Neural cell (in vitro differentiated cells): ENCODE measurements around the gene PDCD7. TPM values are rescaled to one million over a fixed set of nuclear protein-coding genes. Genes with fewer than 3 reads are reported as not detected.

Experiments used
- H2AFZ ChIP-seq: fragments of 200-600, 300-800 bp; sonication (generic), shearing (Covaris generic); 2 replicates; pipeline ENCODE4 v1.6.0; 2014; ENCODE audit warnings: low read depth, mild to moderate bottlenecking, antibody characterized with exemption, low read length, moderate library complexity
- H3F3A ChIP-seq: fragments of 200-600 bp; shearing (Covaris generic); 2 replicates; pipeline ENCODE4 v1.6.1; 2016; ENCODE audit warnings: mild to moderate bottlenecking, moderate library complexity, mixed read lengths, antibody characterized with exemption, low read length; ENCODE audit not compliant: insufficient read depth, poor library complexity, severe bottlenecking
- H3K27ac ChIP-seq: fragments of 200-600, 300-800 bp; sonication (generic), shearing (Covaris generic); 2 replicates; pipeline ENCODE4 v1.5.1; 2014; ENCODE audit warnings: mild to moderate bottlenecking, low read length, moderate library complexity
- H3K27me3 ChIP-seq: fragments of 300-800, 200-600 bp; sonication (generic), shearing (Covaris generic); 2 replicates; pipeline ENCODE4 v1.6.0; 2014; ENCODE audit warnings: mild to moderate bottlenecking, low read depth, low read length, moderate library complexity; ENCODE audit not compliant: insufficient read depth
- H3K36me3 ChIP-seq: fragments of 300-800, 200-600 bp; sonication (generic), shearing (Covaris generic); 2 replicates; pipeline ENCODE4 v1.5.1; 2014; ENCODE audit warnings: mild to moderate bottlenecking, antibody characterized with exemption, low read length, moderate library complexity; ENCODE audit not compliant: insufficient read depth
- H3K4me2 ChIP-seq: fragments of 300-800, 200-600 bp; sonication (generic), shearing (Covaris generic); 2 replicates; pipeline ENCODE4 v1.6.0; 2014; ENCODE audit warnings: mild to moderate bottlenecking, low read length
- H3K4me3 ChIP-seq: fragments of 300-800, 200-600 bp; sonication (generic), shearing (Covaris generic); 2 replicates; pipeline ENCODE4 v1.5.1; 2014; ENCODE audit warnings: mild to moderate bottlenecking, low read length, moderate library complexity
- H3K79me2 ChIP-seq: fragments of 200-600 bp; shearing (Covaris generic); replicated peaks from 2 replicates; pipeline ENCODE4 v1.6.0; 2014; ENCODE audit warnings: mild to moderate bottlenecking, low read length, moderate library complexity; ENCODE audit not compliant: insufficient read depth
- H3K9ac ChIP-seq: fragments of 300-800, 200-600 bp; sonication (generic), shearing (Covaris generic); 2 replicates; pipeline ENCODE4 v1.6.1; 2016; ENCODE audit warnings: mild to moderate bottlenecking, low read length, mixed read lengths
- H3K9me2 ChIP-seq: fragments of 200-600 bp; shearing (Covaris generic); 2 replicates; pipeline ENCODE4 v1.6.1; 2016; ENCODE audit warnings: mild to moderate bottlenecking, low read length, mixed read lengths; ENCODE audit not compliant: insufficient read depth
- H3K9me3 ChIP-seq: fragments of 200-600, 300-800 bp; sonication (generic), shearing (Covaris generic); 2 replicates; pipeline ENCODE4 v1.6.1; 2016; ENCODE audit warnings: mild to moderate bottlenecking, mixed run types, low read length, moderate library complexity, mixed read lengths
- H4K20me1 ChIP-seq: fragments of 200-600 bp; shearing (Covaris generic); 2 replicates; pipeline ENCODE4 v1.6.1; 2016; ENCODE audit warnings: mild to moderate bottlenecking, mixed run types; ENCODE audit not compliant: insufficient read depth
- CTCF ChIP-seq: fragments of 450-650 bp; IDR thresholded peaks from 2 replicates; pipeline ENCODE4 v1.5.1; 2014; ENCODE audit warnings: antibody characterized with exemption, mild to moderate bottlenecking, moderate library complexity; ENCODE audit not compliant: poor library complexity, severe bottlenecking
- EP300 ChIP-seq: fragments of 450-650 bp; conservative IDR thresholded peaks from 2 replicates; pipeline ENCODE4 v1.6.1; 2014; ENCODE audit warnings: antibody characterized with exemption, mild to moderate bottlenecking, moderate library complexity; ENCODE audit not compliant: poor library complexity, severe bottlenecking
- EZH2 ChIP-seq: fragments of 200-600, 300-800 bp; shearing (Covaris generic), sonication (generic); IDR thresholded peaks from 2 replicates; pipeline ENCODE4 v1.6.1; 2014; ENCODE audit warnings: antibody characterized with exemption, low read length, borderline replicate concordance, mild to moderate bottlenecking; ENCODE audit not compliant: insufficient read depth, poor library complexity, severe bottlenecking
- MXI1 ChIP-seq: fragments of 450-650 bp; conservative IDR thresholded peaks from 2 replicates; pipeline ENCODE4 v1.6.1; 2014; ENCODE audit warnings: antibody characterized with exemption, mild to moderate bottlenecking; ENCODE audit not compliant: poor library complexity, severe bottlenecking
- POLR2AphosphoS5 ChIP-seq: IDR thresholded peaks from 2 replicates; pipeline ENCODE4 v1.6.1; 2012
- RAD21 ChIP-seq: fragments of 450-650 bp; conservative IDR thresholded peaks from 2 replicates; pipeline ENCODE4 v1.6.1; 2014; ENCODE audit warnings: antibody characterized with exemption, mild to moderate bottlenecking, moderate library complexity
- REST ChIP-seq: IDR thresholded peaks from 2 replicates; pipeline ENCODE4 v1.6.1; 2012; ENCODE audit warnings: borderline replicate concordance
- SMC3 ChIP-seq: fragments of 450-650 bp; conservative IDR thresholded peaks from 2 replicates; pipeline ENCODE4 v1.6.1; 2014; ENCODE audit warnings: antibody characterized with exemption, mild to moderate bottlenecking, moderate library complexity; ENCODE audit not compliant: poor library complexity
- TAF1 ChIP-seq: IDR thresholded peaks from 2 replicates; pipeline ENCODE4 v1.6.1; 2012; ENCODE audit warnings: low read depth
- polyA plus RNA-seq: library from polyadenylated mRNA; depleted of rRNA; stranded (reverse); fragments of >200 nt; gene quantifications from 2 replicates; pipeline ENCODE4 v1.2.3, GENCODE V29; 2014

The PDCD7 gene
- polyA plus RNA-seq, 1 donor from 2014 or later = 46.8 TPM

GRCh38 chr15:65132878-65133547 lies 595 bp downstream of the PDCD7 start:
- Histone ChIP-seq H4K20me1 (no peaks in the 10 kb centered on the region), H3K4me3 (peak overlapping the region; percentile 92), H3K79me2 (peaks cover 22% of the 10 kb centered on the region), H3K27me3 (no peaks in the 10 kb centered on the region), H3K9me2 (no peaks in the 10 kb centered on the region), H2AFZ (peak overlapping the region; percentile 21), H3K9me3 (no peaks in the 10 kb centered on the region), H3K4me2 (peak overlapping the region; percentile 88), H3F3A (no peaks in the 10 kb centered on the region), H3K9ac (peak overlapping the region; percentile 90), H3K36me3 (no peaks in the 10 kb centered on the region), H3K27ac (peak overlapping the region; percentile 90)
- TF ChIP-seq POLR2AphosphoS5 (no peak), MXI1 (no peak), SMC3 (no peak), CTCF (no peak), RAD21 (peak; percentile 10), EP300 (no peak)

- H3K79me2 ChIP-seq = peaks cover 30% of the 10 kb centered on the region
- no peaks in the 10 kb centered on the region for H3K36me3 ChIP-seq
- H3F3A ChIP-seq = no peaks in the 10 kb centered on the region
- H3K4me2 ChIP-seq = no peak overlapping the region
- TF ChIP-seq REST (no peak), SMC3 (no peak), POLR2AphosphoS5 (no peak), MXI1 (no peak), TAF1 (no peak), EZH2 (no peak), RAD21 (no peak), CTCF (no peak), EP300 (no peak)
- no peaks in the 10 kb centered on the region for H3K9me3 ChIP-seq
- H2AFZ ChIP-seq = no peak overlapping the region
- H3K27ac ChIP-seq = no peak overlapping the region
- H4K20me1 ChIP-seq = no peaks in the 10 kb centered on the region
- no peak overlapping the region for H3K4me3 ChIP-seq
- no peak overlapping the region for H3K9ac ChIP-seq
- H3K27me3 ChIP-seq = no peaks in the 10 kb centered on the region
- no peaks in the 10 kb centered on the region for H3K9me2 ChIP-seq
Observed at GRCh38 chr15:65130941-65131340, 2.7 kb downstream of the PDCD7 start.
